Cardiac fibroblast (primary cell): ENCODE measurements around the gene TCP1.
"Not testable (repeated sequence)": the region's sequence is repeated elsewhere in the genome, so short reads cannot be mapped to it uniquely, and the experiment has no call there.

Source experiments
- DNase-seq, 2 donors: peaks; one replicate each; pipeline versions ENCODE4 v3.0.0 to v3.0.0-alpha.2; 2010; ENCODE audit warnings: low read depth in 2 of 2
- H3K4me3 ChIP-seq, 2 donors: replicated peaks in 1 of 2; 1 replicate in 1 of 2; 2 replicates in 1 of 2; pipeline ENCODE4 v1.5.1; 2011; ENCODE audit warnings: low read depth in 2 of 2, low read length in 2 of 2, mild to moderate bottlenecking in 2 of 2, moderate library complexity in 1 of 2
- CTCF ChIP-seq: IDR thresholded peaks from one replicate; pipeline ENCODE4 v1.5.1; 2011; ENCODE audit warnings: low read depth, mild to moderate bottlenecking, low read length, inconsistent platforms

Gene TCP1

GRCh38 chr6:159805440-159806020 is 16.1 kb upstream of the TCP1 start:
- H3K4me3 ChIP-seq = no peak overlapping the region
- peak in 1 of 2 donors; percentile 24 for DNase-seq
- no peak for TF ChIP-seq CTCF

GRCh38 chr6:159804504-159804903 is 15.1 kb upstream of the TCP1 start:
- no peak for DNase-seq
- no peak overlapping the region for H3K4me3 ChIP-seq
- no peak for TF ChIP-seq CTCF

GRCh38 chr6:159801935-159802334 is 12.5 kb upstream of the TCP1 start:
- TF ChIP-seq CTCF = no peak
- no peak overlapping the region for H3K4me3 ChIP-seq
- peak in 1 of 2 donors; percentile 23 for DNase-seq

- TF ChIP-seq CTCF = no peak
- no peak for DNase-seq
- no peak within 1 kb of the TSS for H3K4me3 ChIP-seq
These were observed 10.9 kb upstream of the TCP1 start, which contains the start of gene PNLDC1 for GRCh38 chr6:159800141-159800865. Gene PNLDC1 (plus strand): TSS chr6:159800276. CDS start chr6:159800308, 32 bp downstream.

- DNase-seq = no peak
- no peak for TF ChIP-seq CTCF
- no peak overlapping the region for H3K4me3 ChIP-seq
These were observed 8.2 kb upstream of the TCP1 start for GRCh38 chr6:159797554-159797953.

- not testable (repeated sequence) for H3K4me3 ChIP-seq, DNase-seq
These were observed 5.6 kb upstream of the TCP1 start for GRCh38 chr6:159794976-159795375.

GRCh38 chr6:159790956-159791598 is 1.7 kb upstream of the TCP1 start:
- DNase-seq = no peak
- no peak for TF ChIP-seq CTCF
- H3K4me3 ChIP-seq = peak overlapping the region; percentile 82 to 97
